Stomach smooth muscle (tissue), 2 donors: ENCODE results near the gene LONRF3.

ENCODE experiments used
- H3K27ac ChIP-seq: one replicate; pipeline ENCODE4 v1.7.0; 2013; ENCODE audit warnings: mild to moderate bottlenecking, low read length, inconsistent platforms
- H3K27me3 ChIP-seq, 2 donors: one replicate each; pipeline ENCODE4 v1.7.0; 2013; ENCODE audit warnings: low read length in 2 of 2; ENCODE audit not compliant: insufficient read depth in 2 of 2, control insufficient read depth in 1 of 2
- H3K36me3 ChIP-seq, 2 donors: one replicate each; pipeline ENCODE4 v1.7.0; 2013; ENCODE audit warnings: low read length in 2 of 2; ENCODE audit not compliant: control insufficient read depth in 2 of 2, insufficient read depth in 2 of 2
- H3K4me1 ChIP-seq: one replicate; pipeline ENCODE4 v1.7.0; 2013; ENCODE audit warnings: low read length; ENCODE audit not compliant: control insufficient read depth, insufficient read depth
- H3K4me3 ChIP-seq, 2 donors: one replicate each; pipeline ENCODE4 v1.7.0; 2013; ENCODE audit warnings: low read length in 2 of 2
- H3K9ac ChIP-seq, 2 donors: one replicate each; pipeline ENCODE4 v1.7.0; 2013; ENCODE audit warnings: low read length in 2 of 2, mild to moderate bottlenecking in 1 of 2
- H3K9me3 ChIP-seq, 2 donors: one replicate each; pipeline ENCODE4 v1.7.0; 2013; ENCODE audit warnings: low read length in 2 of 2; ENCODE audit not compliant: control insufficient read depth in 2 of 2
- donor health status: healthy.
- donor health status: Pancreatic carcinoma.

Gene LONRF3

GRCh38 chrX:118974088-118974907 lies at the start of gene LONRF3:
TSS of gene LONRF3 (plus strand) at chrX:118974618. CDS start at chrX:118974781, 163 bp downstream.
- Histone ChIP-seq H3K9ac (peak within 1 kb of the TSS; percentile 69 to 71), H3K9me3 (no peaks in the 10 kb centered on the region), H3K27me3 (peaks cover 0 to 14% of the 10 kb centered on the region in 2 donors), H3K4me1 (peaks cover 17% of the 10 kb centered on the region), H3K36me3 (no peaks in the 10 kb centered on the region), H3K27ac (peak within 1 kb of the TSS; percentile 75), H3K4me3 (peak within 1 kb of the TSS; percentile 77 to 81)

GRCh38 chrX:118928151-118928550 lies 46.3 kb upstream of the LONRF3 start:
- Histone ChIP-seq H3K27me3 (no peaks in the 10 kb centered on the region), H3K4me3 (no peak overlapping the region), H3K9me3 (no peaks in the 10 kb centered on the region), H3K9ac (no peak overlapping the region), H3K4me1 (no peaks in the 10 kb centered on the region), H3K36me3 (no peaks in the 10 kb centered on the region), H3K27ac (no peak overlapping the region)

- no peaks in the 10 kb centered on the region for H3K36me3 ChIP-seq
- peaks cover 0 to 3% of the 10 kb centered on the region in 2 donors for H3K27me3 ChIP-seq
- H3K4me1 ChIP-seq = no peaks in the 10 kb centered on the region
- no peaks in the 10 kb centered on the region for H3K9me3 ChIP-seq
- no peak overlapping the region for H3K27ac ChIP-seq
- H3K4me3 ChIP-seq = no peak overlapping the region
- no peak overlapping the region for H3K9ac ChIP-seq
Observed at GRCh38 chrX:118935352-118935751, 39.1 kb upstream of the LONRF3 start.

DNA sequence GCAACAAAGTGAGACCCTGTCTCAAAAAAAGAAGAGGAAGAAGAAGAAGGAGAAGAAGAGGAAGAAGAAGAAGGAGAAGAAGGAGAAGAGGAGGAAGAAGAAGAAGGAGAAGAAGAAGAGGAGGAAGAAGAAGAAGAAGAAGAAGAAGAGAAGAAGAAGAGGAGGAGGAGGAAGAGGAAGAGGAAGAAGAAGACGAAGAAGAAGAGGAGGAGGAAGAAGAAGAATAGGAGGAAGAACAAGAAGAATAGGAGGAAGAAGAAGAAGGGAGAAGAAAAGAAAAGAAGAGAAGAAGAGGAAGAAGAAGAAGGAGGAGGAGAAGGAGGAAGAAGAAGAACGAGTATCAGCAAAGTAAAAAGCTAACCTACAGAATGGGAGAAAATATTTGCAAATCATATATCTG lies 33.3 kb upstream of the LONRF3 start:
- no peaks in the 10 kb centered on the region for H3K36me3 ChIP-seq
- H3K27me3 ChIP-seq = peaks cover 0 to 3% of the 10 kb centered on the region in 2 donors
- no peak overlapping the region for H3K9ac ChIP-seq
- no peak overlapping the region for H3K4me3 ChIP-seq
- no peaks in the 10 kb centered on the region for H3K9me3 ChIP-seq
- H3K27ac ChIP-seq = no peak overlapping the region
- no peaks in the 10 kb centered on the region for H3K4me1 ChIP-seq

DNA sequence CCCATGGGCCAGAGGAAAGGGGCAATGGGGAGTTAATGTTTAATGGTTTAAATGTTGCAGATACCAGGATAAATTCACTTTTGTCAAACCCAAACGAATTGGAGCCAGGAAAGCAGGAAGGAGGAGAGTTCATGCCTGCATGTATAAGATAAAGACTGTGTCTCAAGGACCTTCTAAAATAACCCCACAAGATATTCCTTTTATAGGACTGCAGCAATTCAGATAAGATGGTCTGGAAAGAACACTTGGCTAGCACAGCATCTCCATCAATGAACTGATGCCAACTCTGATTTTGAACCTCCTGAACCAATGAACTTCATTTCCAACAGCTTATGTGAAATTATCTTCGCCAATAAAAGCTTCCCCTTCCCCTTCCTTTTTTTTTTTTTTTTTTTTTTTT lies 31.3 kb upstream of the LONRF3 start:
- Histone ChIP-seq H3K27me3 (peaks cover 0 to 4% of the 10 kb centered on the region in 2 donors), H3K36me3 (no peaks in the 10 kb centered on the region)

DNA sequence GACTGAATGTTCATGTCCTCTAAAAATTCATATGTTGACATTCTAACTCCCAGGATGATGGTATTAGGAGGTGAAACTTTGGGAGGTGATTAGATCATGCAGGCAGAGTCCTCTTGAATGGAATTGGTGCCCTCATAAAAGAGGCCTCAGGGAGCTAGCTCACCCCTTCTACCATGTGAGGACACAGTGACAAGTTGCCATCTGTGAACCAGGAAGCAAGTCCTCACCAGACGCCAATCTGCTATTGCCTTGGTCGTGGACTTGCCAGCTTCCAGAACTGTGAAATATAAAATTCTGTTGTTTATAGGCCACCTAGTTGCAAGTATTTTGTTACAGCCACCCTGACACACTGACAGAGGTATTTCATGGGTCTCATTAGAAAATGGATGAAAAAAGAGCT lies 28.5 kb upstream of the LONRF3 start:
- no peak overlapping the region for H3K9ac ChIP-seq
- peaks cover 0 to 3% of the 10 kb centered on the region in 2 donors for H3K27me3 ChIP-seq
- no peaks in the 10 kb centered on the region for H3K9me3 ChIP-seq
- H3K27ac ChIP-seq = no peak overlapping the region
- no peaks in the 10 kb centered on the region for H3K4me1 ChIP-seq
- H3K36me3 ChIP-seq = no peaks in the 10 kb centered on the region
- no peak overlapping the region for H3K4me3 ChIP-seq

More for the DNA sequence above, 31.3 kb upstream of the LONRF3 start:
- H3K4me1 ChIP-seq = no peaks in the 10 kb centered on the region
- H3K4me3 ChIP-seq = no peak overlapping the region
- no peaks in the 10 kb centered on the region for H3K9me3 ChIP-seq
- H3K9ac ChIP-seq = no peak overlapping the region
- H3K27ac ChIP-seq = no peak overlapping the region

GRCh38 chrX:118948270-118948669 lies 26.1 kb upstream of the LONRF3 start:
- H3K9me3 ChIP-seq = no peaks in the 10 kb centered on the region
- no peak overlapping the region for H3K27ac ChIP-seq
- no peaks in the 10 kb centered on the region for H3K4me1 ChIP-seq
- H3K36me3 ChIP-seq = no peaks in the 10 kb centered on the region
- no peak overlapping the region for H3K9ac ChIP-seq
- peaks cover 0 to 3% of the 10 kb centered on the region in 2 donors for H3K27me3 ChIP-seq
- no peak overlapping the region for H3K4me3 ChIP-seq

DNA sequence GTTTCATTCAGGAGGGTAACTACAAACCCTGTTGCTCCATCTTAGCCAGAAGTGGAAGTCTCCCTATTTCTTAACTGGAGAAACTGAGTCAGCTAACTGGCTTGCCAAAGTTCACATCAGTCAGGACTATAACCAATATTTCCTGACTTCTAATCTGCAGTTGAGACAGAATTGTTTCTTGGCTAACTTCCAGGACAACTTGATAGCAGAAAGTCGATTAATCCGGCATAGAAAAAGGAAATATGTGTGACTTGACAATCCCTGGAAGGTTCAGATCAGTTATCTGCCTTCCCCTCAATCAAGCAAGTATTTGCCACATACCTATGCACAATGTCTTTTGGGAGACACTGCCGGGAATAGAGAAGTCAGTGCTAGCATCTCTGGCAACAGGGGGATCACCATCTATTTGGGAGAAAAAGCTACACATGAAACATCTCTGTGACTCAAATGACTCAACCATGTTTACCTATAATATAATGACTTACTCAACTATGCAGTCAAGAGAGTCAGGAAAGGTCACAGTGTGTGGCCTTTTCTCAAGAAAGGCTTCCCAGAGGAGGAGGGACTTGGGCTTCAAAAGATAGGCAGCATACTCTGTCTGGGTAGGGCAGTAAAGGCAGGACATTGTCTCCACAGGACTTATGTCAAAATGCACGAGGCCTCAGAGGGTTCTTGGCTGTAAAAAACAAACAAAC lies 12.4 kb upstream of the LONRF3 start:
- Histone ChIP-seq H3K4me1 (no peaks in the 10 kb centered on the region), H3K4me3 (no peak overlapping the region), H3K36me3 (no peaks in the 10 kb centered on the region), H3K27ac (no peak overlapping the region), H3K9ac (no peak overlapping the region), H3K9me3 (no peaks in the 10 kb centered on the region), H3K27me3 (peaks cover 0 to 4% of the 10 kb centered on the region in 2 donors)

- Histone ChIP-seq H3K27me3 (peaks cover 0 to 4% of the 10 kb centered on the region in 2 donors), H3K9me3 (no peaks in the 10 kb centered on the region), H3K4me3 (no peak overlapping the region), H3K4me1 (no peaks in the 10 kb centered on the region), H3K27ac (no peak overlapping the region), H3K9ac (no peak overlapping the region), H3K36me3 (no peaks in the 10 kb centered on the region)
Observed at GRCh38 chrX:118963159-118963558, 11.3 kb upstream of the LONRF3 start.

GRCh38 chrX:118964252-118964651 lies 10.2 kb upstream of the LONRF3 start:
- Histone ChIP-seq H3K9ac (no peak overlapping the region), H3K36me3 (no peaks in the 10 kb centered on the region), H3K27ac (no peak overlapping the region), H3K27me3 (peaks cover 0 to 4% of the 10 kb centered on the region in 2 donors), H3K4me3 (no peak overlapping the region), H3K9me3 (no peaks in the 10 kb centered on the region), H3K4me1 (no peaks in the 10 kb centered on the region)

GRCh38 chrX:118965395-118965794 lies 9.0 kb upstream of the LONRF3 start:
- Histone ChIP-seq H3K27ac (no peak overlapping the region), H3K9me3 (no peaks in the 10 kb centered on the region), H3K36me3 (no peaks in the 10 kb centered on the region)

More at GRCh38 chrX:118965395-118965794, 9.0 kb upstream of the LONRF3 start:
- H3K4me3 ChIP-seq = no peak overlapping the region
- H3K4me1 ChIP-seq = no peaks in the 10 kb centered on the region
- peaks cover 0 to 6% of the 10 kb centered on the region in 2 donors for H3K27me3 ChIP-seq
- H3K9ac ChIP-seq = no peak overlapping the region
